B cell (primary cell): Measurements from ENCODE around the gene FEM1C. TPM values are rescaled to one million over a fixed set of nuclear protein-coding genes. Genes with fewer than 3 reads are reported as not detected.

Experiments
- ATAC-seq: fragments of 200-7000 bp; cut with Tn5 transposase; one replicate; pipeline ENCODE4 v1.10.0; 2021; ENCODE audit warnings: low read depth, mild to moderate bottlenecking, moderate number of reproducible peaks, moderate library complexity
- CTCF ChIA-PET: fragments of 350-600 bp; sonication (Branson Sonifier 250); formaldehyde crosslinking; loops from one replicate; lab custom pipeline; 2021; ENCODE audit warnings: antibody characterized with exemption, inconsistent platforms; lab: Charles Lee
- POLR2A ChIA-PET: fragments of 350-600 bp; sonication (Branson Sonifier 250); formaldehyde crosslinking; loops from one replicate; lab custom pipeline; 2021; ENCODE audit warnings: antibody characterized with exemption; lab: Charles Lee
- DNase-seq: peaks from one replicate; pipeline ENCODE4 v3.0.0; 2013
- H2AFZ ChIP-seq: 2 replicates; pipeline ENCODE4 v1.6.1; 2012; ENCODE audit warnings: mild to moderate bottlenecking, low read depth, low read length; ENCODE audit not compliant: insufficient read depth, poor library complexity, severe bottlenecking
- H3K27ac ChIP-seq, 2 donors: 1 replicate in 1 of 2; 2 replicates in 1 of 2; pipeline ENCODE4 v1.5.1; 2012 to 2013; ENCODE audit warnings: low read length in 2 of 2, mild to moderate bottlenecking in 2 of 2, moderate library complexity in 1 of 2
- H3K27me3 ChIP-seq, 4 experiments: fragments of 200-600 bp in 1 of 4; sonication (generic) in 1 of 4; replicated peaks in 1 of 4; 1 replicate in 2 of 4; 2 replicates in 2 of 4; pipeline versions ENCODE4 v1.6.1 to v1.7.0; 2013 to 2016; ENCODE audit warnings: low read length in 3 of 4, mild to moderate bottlenecking in 2 of 4, mixed read lengths in 1 of 4, moderate library complexity in 1 of 4; ENCODE audit not compliant: insufficient read depth in 4 of 4, control insufficient read depth in 3 of 4; ENCODE audit errors: control extremely low read depth in 1 of 4
- H3K36me3 ChIP-seq, 2 experiments: replicated peaks in 1 of 2; 1 replicate in 1 of 2; 2 replicates in 1 of 2; pipeline versions ENCODE4 v1.6.1 to v1.7.1; 2013; ENCODE audit warnings: low read length in 1 of 2; ENCODE audit not compliant: insufficient read depth in 2 of 2, control insufficient read depth in 1 of 2; ENCODE audit errors: control extremely low read depth in 1 of 2, extremely low read depth in 1 of 2
- H3K4me1 ChIP-seq, 2 donors: fragments of 200-600 bp in 1 of 2; sonication (generic) in 1 of 2; 1 replicate in 1 of 2; 2 replicates in 1 of 2; pipeline versions ENCODE4 v1.5.1 to v1.6.1; 2013 to 2017; ENCODE audit warnings: low read length in 2 of 2; ENCODE audit not compliant: control insufficient read depth in 2 of 2, insufficient read depth in 2 of 2
- H3K4me2 ChIP-seq: replicated peaks from 2 replicates; pipeline ENCODE3; 2012; ENCODE audit warnings: mild to moderate bottlenecking, low read depth, low read length; ENCODE audit not compliant: poor library complexity, severe bottlenecking
- H3K4me3 ChIP-seq, 5 experiments: fragments of 200-600 bp in 1 of 5; sonication (generic) in 1 of 5; 1 replicate in 3 of 5; 2 replicates in 2 of 5; pipeline versions ENCODE4 v1.5.1 to v1.7.0; 2011 to 2016; ENCODE audit warnings: low read length in 4 of 5, mild to moderate bottlenecking in 4 of 5, low read depth in 2 of 5, control low read depth in 1 of 5, moderate library complexity in 1 of 5; ENCODE audit not compliant: insufficient read depth in 1 of 5; ENCODE audit errors: control extremely low read depth in 1 of 5, extremely low read depth in 1 of 5
- H3K79me2 ChIP-seq: fragments of 200-600 bp; sonication (generic); one replicate; pipeline ENCODE4 v1.6.0; 2016; ENCODE audit warnings: low read length; ENCODE audit not compliant: control insufficient read depth, insufficient read depth
- H3K9ac ChIP-seq: fragments of 200-600 bp; sonication (generic); 2 replicates; pipeline ENCODE4 v1.6.1; 2017; ENCODE audit warnings: mild to moderate bottlenecking, low read length, moderate library complexity
- H3K9me3 ChIP-seq, 3 donors: one replicate each; pipeline versions ENCODE4 v1.6.1 to v1.7.1; 2013; ENCODE audit warnings: low read length in 2 of 3; ENCODE audit not compliant: control insufficient read depth in 2 of 3, insufficient read depth in 1 of 3; ENCODE audit errors: control extremely low read depth in 1 of 3
- H4K20me1 ChIP-seq: 2 replicates; pipeline ENCODE4 v1.6.0; 2012; ENCODE audit warnings: mild to moderate bottlenecking, low read length; ENCODE audit not compliant: insufficient read depth, control insufficient read depth, poor library complexity, severe bottlenecking
- H3K27ac Mint-ChIP-seq: one replicate; pipeline ENCODE4 v1.8.0; 2021; ENCODE audit warnings: mixed read lengths
- H3K27me3 Mint-ChIP-seq: one replicate; pipeline ENCODE4 v1.8.0; 2021; ENCODE audit warnings: mixed read lengths
- H3K4me1 Mint-ChIP-seq: one replicate; pipeline ENCODE4 v1.8.0; 2021; ENCODE audit warnings: mixed read lengths
- H3K4me3 Mint-ChIP-seq: one replicate; pipeline ENCODE4 v1.8.0; 2021; ENCODE audit warnings: mixed read lengths
- H3K9me3 Mint-ChIP-seq: one replicate; pipeline ENCODE4 v1.8.0; 2022; ENCODE audit warnings: mixed read lengths; ENCODE audit not compliant: insufficient read depth
- CTCF ChIP-seq: fragments of 200-600 bp; IDR thresholded peaks from one replicate; pipeline ENCODE4 v1.8.0; 2022; ENCODE audit warnings: antibody characterized with exemption, mild to moderate bottlenecking
- EZH2 ChIP-seq: IDR thresholded peaks from 2 replicates; pipeline ENCODE4 v1.6.1; 2012; ENCODE audit warnings: borderline replicate concordance, low read depth, mild to moderate bottlenecking, moderate library complexity, low read length; ENCODE audit not compliant: insufficient read depth, poor library complexity, severe bottlenecking
- WGBS: methylation state at CpG from one replicate; pipeline ENCODE4 v1.1.5; 2013; ENCODE audit warnings: missing lambda C conversion rate; ENCODE audit not compliant: insufficient coverage; 5-methylcytosine and 5-hydroxymethylcytosine counted together
- intact Hi-C: fragments of 100-400 bp; cut with micrococcal nuclease; formaldehyde crosslinking; loops from one replicate; pipeline ENCODE4 v1.10.0; 2022
- polyA plus RNA-seq: library from polyadenylated mRNA; depleted of rRNA; stranded (reverse); fragments of >200 nt; gene quantifications from 2 replicates; pipeline ENCODE4 v1.2.3, GENCODE V29; 2012
- total RNA-seq, 2 donors: library from RNA; stranded (reverse); fragments of 120-200 nt in 1 of 2; gene quantifications; 1 replicate in 1 of 2; 2 replicates in 1 of 2; pipeline versions ENCODE4 v1.2.3 to v1.2.4, GENCODE V29; 2013 to 2022

FEM1C gene
- total and polyA plus RNA-seq, 2 donors (not counting 1 experiment from before 2014, with no cell fraction given): 14.9 to 18.7 TPM

GRCh38 chr5:115568668-115569067, 24.1 kb upstream of the FEM1C start:
- H4K20me1 ChIP-seq: no peaks in the 10 kb centered on the region
- DNase-seq (no peak), ATAC-seq (no peak)
- TF ChIP-seq EZH2 (no peak), CTCF (no peak)
- H3K4me2 ChIP-seq: no peak overlapping the region
- Mint-ChIP-seq H3K27ac (no peak overlapping the region), H3K27me3 (no peaks in the 10 kb centered on the region), H3K9me3 (no peaks in the 10 kb centered on the region), H3K4me3 (no peak overlapping the region), H3K4me1 (no peaks in the 10 kb centered on the region)
- H3K4me1 ChIP-seq: no peaks in the 10 kb centered on the region
- H3K36me3 ChIP-seq: no peaks in the 10 kb centered on the region
- H3K4me3 ChIP-seq: no peak overlapping the region
- no peaks in the 10 kb centered on the region for H3K9me3 ChIP-seq
- H3K27me3 ChIP-seq: no peaks in the 10 kb centered on the region
- no peak overlapping the region for H2AFZ ChIP-seq
- POLR2A ChIA-PET: no interaction called here
- WGBS: no CpG with 5 or more reads among the region's 1 CpG
- CTCF ChIA-PET: interaction anchor here (1.4 to 13.9 kb wide), 2 partner anchors 17 to 260 kb away, joined by 4 to 327 read pairs; no protein-coding TSS in a partner anchor
- intact Hi-C loops: no loop called here
- H3K79me2 ChIP-seq: no peaks in the 10 kb centered on the region
- no peak overlapping the region for H3K9ac ChIP-seq
- no peak overlapping the region for H3K27ac ChIP-seq

- H3K9me3 ChIP-seq: peaks cover 0 to 4% (median 0%) of the 10 kb centered on the region in 3 donors
- no peaks in the 10 kb centered on the region for H3K4me1 ChIP-seq
- no peak overlapping the region for H3K4me2 ChIP-seq
- 100% methylated on average over 2 of the region's 2 CpGs for WGBS
- ChIA-PET POLR2A (no interaction called here), CTCF (no interaction called here)
- H3K9me3 Mint-ChIP-seq: no peaks in the 10 kb centered on the region
- TF ChIP-seq CTCF (no peak), EZH2 (no peak)
- no peak overlapping the region for H3K27ac ChIP-seq
- intact Hi-C loops: no loop called here
- no peak overlapping the region for H3K4me3 ChIP-seq
- no peak overlapping the region for H2AFZ ChIP-seq
- ATAC-seq (no peak), DNase-seq (no peak)
- H3K4me3 Mint-ChIP-seq: no peak overlapping the region
- no peaks in the 10 kb centered on the region for H3K27me3 ChIP-seq
- no peaks in the 10 kb centered on the region for H3K36me3 ChIP-seq
- no peak overlapping the region for H3K9ac ChIP-seq
- no peaks in the 10 kb centered on the region for H3K79me2 ChIP-seq
- no peaks in the 10 kb centered on the region for H3K4me1 Mint-ChIP-seq
- no peaks in the 10 kb centered on the region for H3K27me3 Mint-ChIP-seq
- no peaks in the 10 kb centered on the region for H4K20me1 ChIP-seq
- no peak overlapping the region for H3K27ac Mint-ChIP-seq
Observed at GRCh38 chr5:115565233-115565632, 20.7 kb upstream of the FEM1C start.
